GM21576 (cell line): ENCODE results near the gene LRRC32.
A peak's percentile ranks its signal among the peaks of the same experiment; 100 is the strongest.

Experiments
- ATAC-seq: cut with Tn5 transposase; IDR thresholded peaks from one replicate; pipeline ENCODE4 v1.9.1; 2021; ENCODE audit warnings: mild to moderate bottlenecking, moderate library complexity; ENCODE audit not compliant: unreplicated experiment

LRRC32 gene

DNA sequence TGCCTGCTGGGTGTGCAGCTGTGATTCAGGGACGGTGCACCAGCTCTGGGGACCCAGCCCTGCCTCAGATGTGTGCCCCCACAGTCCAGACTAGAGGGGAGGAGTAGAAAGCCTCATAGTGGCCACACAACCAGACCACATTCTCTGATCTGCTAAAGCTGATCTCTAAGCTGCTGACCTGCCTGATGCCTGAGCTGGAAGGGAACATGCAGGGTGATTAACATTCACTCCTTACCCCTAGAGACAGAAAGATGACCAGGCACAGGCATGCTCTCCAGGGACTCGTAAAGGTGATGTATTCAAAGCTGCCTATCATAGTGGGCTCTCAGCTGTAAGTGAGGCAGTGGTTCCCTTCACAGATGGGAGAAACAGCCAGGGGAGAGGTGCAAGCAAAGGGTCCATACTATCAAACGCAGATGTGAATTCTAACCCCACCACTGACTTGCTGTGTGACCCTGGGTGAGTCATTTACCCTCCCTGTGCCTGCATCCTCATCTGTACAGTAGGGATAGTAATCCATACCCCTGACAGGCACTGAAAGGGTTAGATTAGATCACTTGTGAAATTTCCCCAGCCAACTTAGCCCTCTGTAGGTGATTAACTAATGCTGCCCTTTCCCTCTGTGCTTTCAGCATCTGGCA lies 29.0 kb upstream of the LRRC32 start:
- no peak for ATAC-seq

DNA sequence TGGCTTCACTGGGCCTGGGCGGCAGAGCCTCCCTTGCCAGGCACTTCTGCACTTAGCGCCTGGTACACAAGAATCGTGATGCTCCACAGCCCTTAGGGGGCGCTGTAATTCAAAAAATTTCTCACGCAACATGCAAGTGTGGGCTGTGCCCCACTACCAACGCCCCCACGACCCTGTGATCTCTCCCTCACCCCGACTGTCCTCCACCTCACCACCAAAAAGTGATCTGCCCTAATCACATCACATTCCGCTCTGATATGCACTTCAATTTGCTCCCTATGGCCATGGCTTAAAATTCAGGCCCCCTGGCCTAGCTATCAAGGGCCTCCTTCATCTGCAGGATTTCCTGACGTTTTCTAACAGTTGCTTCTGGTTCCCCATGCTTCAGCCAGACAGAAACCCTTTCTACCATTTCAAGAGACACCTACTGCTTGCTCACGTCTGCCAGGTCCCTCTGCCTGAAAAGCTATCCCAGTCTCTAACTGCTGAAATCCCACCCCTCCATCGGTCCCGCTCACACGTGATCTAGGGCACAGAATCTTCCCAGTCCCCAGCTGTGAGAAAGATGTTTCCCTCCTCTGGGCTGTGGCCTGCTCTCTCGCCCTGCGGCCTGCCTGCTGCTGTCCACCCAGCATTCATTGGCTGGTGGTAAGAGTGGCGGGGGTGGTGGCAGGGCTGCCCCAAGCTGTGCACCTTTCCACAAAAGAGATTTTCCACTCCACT lies 27.9 kb upstream of the LRRC32 start:
- no peak for ATAC-seq

DNA sequence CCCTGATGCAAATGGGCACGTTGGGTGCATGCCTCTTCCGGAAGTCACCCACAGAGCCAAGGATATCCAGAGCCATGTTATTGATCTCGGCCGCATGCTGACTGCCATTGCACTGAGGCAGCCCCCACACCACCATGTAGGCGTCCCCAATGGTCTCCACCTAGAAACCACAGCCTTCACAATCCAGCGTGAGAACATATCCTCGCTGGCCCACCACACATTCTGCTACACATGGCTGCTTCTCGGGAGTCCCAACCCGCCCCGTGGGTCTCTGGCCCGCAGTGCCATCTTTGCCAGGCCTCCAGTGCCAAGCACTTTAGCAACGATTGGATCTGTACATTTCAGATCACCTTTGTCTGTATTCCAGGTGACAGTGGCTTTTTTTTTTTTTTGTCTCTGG lies 26.2 kb upstream of the LRRC32 start:
- ATAC-seq: no peak

DNA sequence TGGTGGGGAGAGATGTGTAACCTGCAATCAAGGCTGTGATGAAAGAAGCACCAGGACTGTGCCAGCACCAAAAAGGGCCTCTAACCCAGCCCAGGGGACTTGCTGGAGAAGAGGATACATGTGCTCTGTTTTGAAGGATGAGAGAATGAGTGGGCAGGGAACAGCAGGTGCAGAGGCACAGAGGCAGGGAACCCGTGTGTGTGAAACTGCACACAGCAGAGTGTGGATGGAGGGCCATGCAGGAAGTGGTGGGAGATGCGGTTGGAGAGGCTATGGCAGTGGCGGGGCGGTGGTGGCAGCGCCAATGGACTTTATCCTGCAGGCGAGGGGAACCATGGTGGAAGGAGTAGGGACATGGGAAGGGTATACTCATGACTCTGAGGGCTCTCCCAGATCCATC lies 25.2 kb upstream of the LRRC32 start:
- ATAC-seq: no peak

DNA sequence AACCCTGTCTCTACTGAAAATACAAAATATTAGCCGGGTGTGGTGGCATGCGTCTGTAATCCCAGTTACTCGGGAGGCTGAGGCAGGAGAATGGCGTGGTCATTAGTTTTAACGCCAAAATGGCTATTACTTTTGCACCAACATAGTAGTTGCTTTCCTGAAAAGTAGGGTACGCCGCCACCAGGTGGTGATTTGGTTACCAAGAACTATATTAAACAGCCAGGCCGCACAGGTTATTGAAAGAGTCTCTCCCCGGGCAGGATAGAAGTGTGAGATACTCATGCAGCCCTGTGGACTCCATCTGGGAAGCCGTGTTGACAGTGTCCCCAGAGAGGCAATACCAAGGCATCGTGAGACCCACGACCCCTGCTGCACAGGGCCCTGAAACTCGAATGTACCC lies 24.6 kb upstream of the LRRC32 start:
- ATAC-seq: no peak

DNA sequence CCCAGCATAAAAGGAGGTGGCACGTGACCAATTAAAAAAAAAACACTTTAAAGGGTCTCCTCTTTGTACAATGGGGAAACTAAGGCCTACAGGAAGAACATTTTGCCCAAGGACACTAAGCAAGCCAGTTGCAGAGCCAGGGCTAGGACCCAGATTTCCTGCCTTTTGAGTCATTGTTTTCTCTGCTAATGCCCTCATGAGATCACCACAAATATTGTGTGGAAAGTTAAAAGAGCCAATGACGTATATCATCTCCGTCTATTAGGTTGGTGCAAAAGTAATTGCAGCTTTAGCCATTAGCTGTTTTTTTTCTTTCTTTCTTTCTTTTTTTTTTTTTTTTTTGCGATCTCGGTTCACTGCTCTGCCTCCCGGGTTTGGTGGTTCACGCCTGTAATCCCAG lies 24.1 kb upstream of the LRRC32 start:
- ATAC-seq: no peak

DNA sequence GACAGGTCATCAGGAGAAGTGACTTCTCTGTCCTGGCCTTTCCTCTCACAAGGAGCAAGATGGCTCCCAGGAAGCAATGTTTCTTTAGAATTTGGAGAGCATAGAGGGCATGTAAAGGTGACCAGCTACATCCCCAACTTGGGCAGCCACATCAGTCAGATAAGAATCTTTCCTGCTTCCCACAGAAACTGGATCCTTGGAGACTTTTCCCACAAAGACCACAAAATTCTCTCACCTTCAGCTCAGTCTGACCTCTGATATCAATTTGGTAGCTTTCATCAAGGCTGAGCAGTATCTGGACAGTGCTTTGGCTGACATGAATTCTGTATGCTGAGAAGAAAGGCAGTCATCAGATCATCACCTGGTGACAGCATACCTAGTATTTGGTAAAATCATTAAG lies 23.3 kb upstream of the LRRC32 start:
- ATAC-seq: no peak

DNA sequence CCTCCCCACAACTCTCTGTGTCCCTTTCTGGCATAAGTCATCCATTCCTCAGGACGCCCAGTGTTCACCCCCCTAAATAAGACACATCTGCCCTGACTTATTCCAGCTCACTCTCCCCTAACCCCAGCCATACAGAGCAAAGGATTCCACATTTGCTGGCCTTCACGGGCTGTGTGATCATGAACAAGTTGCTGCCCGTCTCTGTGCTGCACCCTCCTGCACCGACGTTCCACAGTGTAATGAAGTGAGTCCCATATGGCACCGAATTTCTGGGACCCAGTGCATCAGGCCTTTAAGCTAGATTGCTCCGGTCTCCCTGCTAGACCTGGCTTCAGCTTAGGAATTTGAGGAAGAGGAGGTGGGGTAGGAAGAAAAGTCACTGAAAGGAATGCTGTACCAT lies 22.4 kb upstream of the LRRC32 start:
- no peak for ATAC-seq

DNA sequence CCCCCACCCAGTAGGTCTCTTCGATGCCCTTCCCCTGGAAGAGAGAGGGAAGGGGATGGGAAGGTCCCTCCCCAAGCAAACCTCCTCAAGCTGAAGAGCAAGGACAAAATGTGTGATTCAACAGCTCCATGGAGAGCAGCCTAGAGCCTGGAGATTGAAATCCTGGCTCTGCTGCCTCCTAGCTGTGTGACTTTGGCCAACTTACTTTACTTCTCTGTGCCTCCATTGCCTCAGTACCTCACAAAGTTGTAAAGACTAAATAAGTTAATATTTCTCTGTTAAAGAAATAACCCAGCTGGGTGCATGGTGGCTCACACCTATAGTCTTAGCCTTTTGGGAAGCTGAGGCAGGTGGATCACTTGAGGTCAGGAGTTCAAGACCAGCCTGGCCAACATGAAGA lies 21.1 kb upstream of the LRRC32 start:
- ATAC-seq: no peak

DNA sequence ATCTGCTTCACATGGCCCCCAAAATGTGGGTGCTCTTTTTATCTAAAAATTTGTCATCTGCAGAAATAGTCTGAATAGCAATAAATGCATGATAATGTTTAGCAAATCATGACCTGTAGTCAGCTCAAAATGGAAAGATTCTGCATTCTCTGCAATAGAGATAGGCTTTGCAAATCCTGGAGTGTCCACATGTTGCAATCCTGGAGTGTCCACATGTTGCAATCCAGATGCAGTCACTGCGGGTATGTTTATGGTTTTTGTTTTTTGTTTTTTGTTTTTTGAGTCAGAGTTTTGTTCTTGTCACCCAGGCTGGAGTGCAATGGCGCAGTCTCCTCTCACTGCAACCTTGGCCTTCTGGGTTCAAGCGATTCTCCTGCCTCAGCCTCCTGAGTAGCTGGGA lies 20.2 kb upstream of the LRRC32 start:
- ATAC-seq: no peak

DNA sequence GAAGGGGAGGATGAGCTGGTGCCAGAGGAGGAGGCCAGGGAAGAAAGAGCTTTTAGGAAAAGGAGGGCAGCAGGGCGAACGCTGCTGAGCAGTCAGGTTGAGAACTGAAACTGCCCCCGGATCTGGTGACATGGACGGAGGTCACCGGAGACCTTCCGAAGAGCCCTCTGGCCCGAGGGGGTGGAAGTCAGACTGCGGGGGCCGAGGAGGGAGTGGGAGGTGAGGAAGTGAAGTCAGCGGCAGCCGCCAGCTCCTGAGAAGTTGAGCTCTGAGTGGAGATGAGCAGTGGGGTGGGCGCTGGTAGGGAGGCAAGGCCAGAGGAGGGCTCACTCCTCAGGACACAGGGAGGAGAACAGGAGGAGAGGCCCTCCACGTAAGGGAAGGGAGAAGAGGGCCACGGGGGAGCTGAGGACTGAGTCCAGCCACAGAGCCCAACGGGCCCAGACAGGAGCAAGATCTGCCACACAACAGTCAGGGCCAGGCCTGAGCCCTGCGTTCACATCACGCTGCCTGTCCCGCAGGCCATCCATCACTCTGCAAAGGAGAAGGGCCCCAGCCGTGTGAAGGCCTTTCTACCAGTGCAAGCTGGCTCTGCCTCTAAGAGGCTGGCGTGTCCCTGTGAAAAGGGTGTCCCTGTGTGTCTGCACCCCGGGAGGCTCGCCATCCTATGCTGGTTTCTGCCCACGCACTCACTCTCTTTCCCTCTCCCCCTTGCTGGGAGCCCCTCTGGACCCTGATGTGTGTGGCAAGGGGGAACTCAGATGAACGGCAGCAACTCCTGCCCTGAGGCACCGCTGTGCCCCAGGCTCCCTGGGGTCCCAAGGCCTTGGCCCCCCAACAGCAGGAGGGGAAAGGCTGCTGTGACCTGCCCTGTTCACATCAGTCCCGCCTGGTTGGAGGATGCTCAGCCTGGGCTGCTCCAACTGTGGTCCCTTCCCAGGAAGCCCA lies 19.0 kb upstream of the LRRC32 start:
- ATAC-seq: no peak

DNA sequence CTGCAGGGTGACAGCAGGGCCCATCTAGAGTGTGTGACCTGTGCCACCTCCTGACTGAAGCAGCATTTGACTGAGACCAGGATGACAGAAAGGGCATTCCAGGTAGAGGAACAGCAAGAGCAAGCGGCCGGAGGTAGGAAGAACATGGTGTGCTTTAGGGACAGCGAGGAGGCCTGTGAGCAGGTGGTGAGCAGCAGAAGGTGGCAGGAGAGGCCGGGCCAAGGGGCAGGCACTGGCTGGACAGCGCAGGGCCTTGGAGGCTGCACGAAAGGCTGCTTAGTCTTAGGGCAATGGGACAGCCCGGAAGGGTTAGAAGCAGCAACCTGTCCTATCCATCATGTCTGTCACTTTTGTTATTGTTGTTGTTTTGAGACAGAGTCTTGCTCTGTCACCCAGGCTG lies 17.6 kb upstream of the LRRC32 start:
- ATAC-seq: no peak

DNA sequence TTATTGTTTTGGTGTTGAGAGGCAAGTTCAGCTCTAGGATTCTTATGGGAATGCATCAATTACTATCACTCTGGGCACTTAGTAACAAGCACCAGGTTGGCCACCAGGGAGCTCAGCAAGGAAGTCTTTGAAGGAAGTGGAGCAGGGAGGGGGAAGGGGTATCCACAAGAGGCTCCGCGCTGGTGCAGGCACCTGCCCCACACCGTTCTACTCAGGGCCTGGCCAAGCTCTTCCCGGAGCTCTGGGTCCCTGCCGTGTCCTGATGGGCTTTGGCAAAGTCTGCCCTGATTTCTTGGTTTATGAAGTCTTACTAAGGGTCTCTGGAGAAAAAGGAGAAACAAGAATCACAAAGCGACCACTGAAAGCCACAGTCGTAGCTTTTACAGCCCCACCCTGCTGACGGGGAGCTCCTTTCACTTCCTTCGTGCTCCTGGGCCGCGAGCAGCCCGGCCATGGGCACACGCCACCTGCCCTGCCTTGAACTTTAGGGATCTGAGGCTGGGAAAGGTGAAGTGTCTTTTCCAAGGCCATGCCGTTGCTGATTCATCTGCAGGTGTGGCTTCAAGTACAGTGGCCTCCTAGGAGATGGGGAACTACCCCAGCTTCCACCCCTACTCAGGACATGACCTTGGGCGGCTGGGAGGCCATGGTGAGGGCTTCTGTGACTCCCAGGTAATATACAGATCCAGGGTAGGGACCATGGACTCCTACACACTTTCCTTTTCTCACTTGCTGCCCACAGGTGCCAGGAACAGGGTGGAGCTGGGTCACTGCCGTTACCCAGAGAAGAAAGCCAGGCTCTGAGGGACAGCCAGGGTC lies 15.9 kb upstream of the LRRC32 start:
- ATAC-seq: peak; percentile 51

DNA sequence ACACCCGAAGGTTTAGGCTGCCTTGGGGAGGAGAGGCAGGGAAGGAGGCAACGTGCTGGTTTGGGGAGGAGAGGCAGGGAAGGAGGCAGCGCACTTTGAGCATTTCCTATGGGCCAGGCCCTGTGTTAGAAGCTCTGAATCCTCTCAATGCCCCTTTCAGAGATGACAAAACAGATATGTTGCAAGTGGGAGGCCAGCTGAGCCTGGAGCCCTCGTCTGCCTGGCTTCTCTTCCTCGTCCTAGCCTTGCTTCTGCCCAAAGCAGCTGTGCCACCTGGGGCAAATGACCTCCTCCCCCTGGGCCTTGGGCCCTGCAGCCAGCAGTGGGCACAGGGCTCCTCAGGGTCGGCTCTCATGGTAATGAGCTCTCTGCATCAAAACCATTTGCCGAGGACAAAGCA lies 15.3 kb upstream of the LRRC32 start:
- ATAC-seq: no peak

DNA sequence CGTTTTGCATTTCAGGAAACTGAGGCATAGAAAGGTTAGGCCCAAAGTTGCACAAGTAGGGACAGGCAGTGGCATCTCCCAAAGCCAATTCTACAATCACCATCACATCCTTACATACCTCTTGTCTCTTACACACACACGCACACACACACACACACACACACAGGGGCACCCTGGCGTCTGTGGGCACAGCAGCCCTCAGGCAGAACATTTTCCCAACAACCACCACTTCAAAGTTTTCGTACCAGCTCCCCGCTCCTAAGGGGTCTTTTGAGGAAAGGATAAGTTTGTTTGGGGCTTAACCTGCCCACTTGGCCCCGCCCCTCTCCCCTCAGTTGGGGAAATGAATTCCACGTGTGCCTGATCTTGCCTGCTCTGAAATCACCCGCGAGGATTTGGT lies 14.7 kb upstream of the LRRC32 start:
- no peak for ATAC-seq

DNA sequence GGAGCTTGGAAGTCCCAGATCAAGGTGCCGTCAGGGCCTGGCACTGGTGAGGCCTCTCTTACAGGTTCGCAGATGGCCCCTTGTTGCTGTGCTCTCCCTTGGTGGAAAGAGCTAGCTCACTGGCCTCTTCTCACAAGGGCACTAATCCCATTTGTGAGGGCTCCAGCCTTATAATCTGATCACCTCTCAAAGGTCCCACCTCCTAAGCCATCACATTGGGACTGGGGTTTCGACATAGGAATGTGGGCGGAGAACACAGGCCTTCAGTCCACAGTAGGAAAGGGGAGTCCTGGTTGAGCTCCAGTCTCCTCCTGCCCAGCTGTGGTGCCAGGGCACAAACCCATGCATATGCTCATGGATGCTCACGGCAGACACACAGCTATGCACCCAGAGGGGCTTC lies 14.0 kb upstream of the LRRC32 start:
- no peak for ATAC-seq

DNA sequence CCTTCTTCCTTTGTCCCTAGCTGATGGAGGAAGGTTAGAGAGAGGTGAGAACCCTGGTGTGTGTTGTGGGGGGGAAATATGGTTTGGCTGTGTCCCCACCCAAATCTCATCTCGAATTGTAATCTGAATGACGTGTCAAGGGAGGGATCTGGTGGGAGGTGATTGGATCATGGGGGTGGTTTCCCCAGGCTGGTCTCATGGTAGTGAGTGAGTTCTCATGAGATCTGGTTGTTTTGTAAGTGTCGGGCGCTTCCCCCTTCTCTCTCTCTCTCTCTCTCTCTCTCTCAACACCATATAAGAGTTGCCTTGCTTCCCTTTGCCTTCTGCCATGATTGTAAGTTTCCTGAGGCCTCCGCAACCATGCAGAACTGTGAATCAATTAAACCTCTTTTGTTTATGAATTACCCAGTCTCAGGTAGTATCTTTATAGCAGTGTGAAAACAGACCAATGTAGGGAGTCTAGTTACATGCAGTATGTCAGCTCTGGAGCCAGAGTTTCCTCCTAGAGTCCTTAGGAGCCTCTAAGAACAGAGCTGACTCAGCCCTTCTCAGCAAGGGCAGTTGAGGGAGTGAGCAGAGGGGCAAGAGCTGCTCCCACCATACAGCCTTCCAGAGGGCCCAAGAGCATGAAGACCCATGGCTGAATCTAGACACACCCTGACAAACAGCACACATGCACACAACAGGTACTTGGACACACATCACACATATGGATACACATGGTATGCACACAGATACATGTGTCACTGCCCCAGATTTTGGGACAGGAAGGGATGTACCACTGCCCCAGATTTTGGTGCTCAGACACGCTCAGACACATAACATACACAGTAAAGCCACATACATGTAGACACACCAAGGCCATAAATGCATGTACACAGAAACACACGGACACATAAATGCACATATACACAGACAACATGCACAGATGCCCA lies 12.9 kb upstream of the LRRC32 start:
- no peak for ATAC-seq

DNA sequence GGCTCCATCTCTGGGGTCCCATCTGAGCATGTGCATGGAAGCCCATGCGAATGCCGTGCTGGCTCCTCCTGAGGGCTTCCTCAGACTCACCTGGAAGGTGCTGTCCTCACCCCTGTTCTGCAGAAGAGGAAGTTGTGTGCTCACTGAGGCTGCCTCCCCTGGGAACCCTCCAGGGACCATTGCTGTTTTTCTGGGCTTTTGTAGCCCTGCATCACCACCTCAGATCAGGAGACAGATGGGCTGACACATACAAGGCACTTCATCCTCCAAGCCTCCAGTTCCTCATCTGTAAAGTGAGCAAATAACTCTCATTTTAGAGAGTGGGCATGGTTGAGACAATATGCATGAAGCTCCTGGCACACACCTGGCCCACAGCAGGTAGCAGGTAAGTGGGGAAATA lies 12.1 kb upstream of the LRRC32 start:
- ATAC-seq: no peak

DNA sequence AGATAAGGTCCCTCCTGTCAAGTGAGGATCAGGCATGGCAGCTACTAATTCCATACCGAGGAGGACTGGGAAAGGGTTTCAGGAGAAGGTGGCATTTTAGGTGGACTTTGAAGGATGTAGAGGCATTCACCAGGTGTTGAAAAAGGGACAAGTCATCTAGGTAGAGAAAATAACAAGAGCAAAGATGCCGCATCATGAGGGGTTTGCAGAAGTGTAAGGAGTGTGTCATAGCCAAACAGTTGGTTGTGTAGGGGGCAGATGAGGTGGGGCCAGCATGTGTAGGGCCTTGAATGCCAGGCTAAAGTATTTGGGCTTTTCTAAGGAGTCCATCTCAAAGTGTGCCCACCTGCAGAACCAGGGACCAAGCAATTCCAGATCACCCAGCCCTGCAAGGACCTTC lies 11.6 kb upstream of the LRRC32 start:
- ATAC-seq: no peak
